Smooth muscle cell (in vitro differentiated cells): Measurements from ENCODE around the gene ULK1. TPM values are rescaled to one million over a fixed set of nuclear protein-coding genes. Genes with fewer than 3 reads are reported as not detected.

Source experiments
- DNase-seq: peaks from one replicate; lab custom pipeline; 2025; ENCODE audit not compliant: unreplicated experiment; lab: John Stamatoyannopoulos, UW
- H2AFZ ChIP-seq: fragments of 200-600 bp; sonication (generic); 2 replicates; pipeline ENCODE4 v1.6.0; 2016; ENCODE audit warnings: antibody characterized with exemption, low read depth, mild to moderate bottlenecking
- H3F3A ChIP-seq: fragments of 200-600 bp; sonication (generic); 2 replicates; pipeline ENCODE4 v1.6.0; 2017; ENCODE audit warnings: antibody characterized with exemption, low read depth
- H3K27ac ChIP-seq: fragments of 200-600 bp; sonication (generic); 2 replicates; pipeline ENCODE4 v1.5.1; 2016; ENCODE audit warnings: low read depth, mild to moderate bottlenecking
- H3K27me3 ChIP-seq: fragments of 200-600 bp; sonication (generic); 2 replicates; pipeline ENCODE4 v1.6.1; 2016; ENCODE audit warnings: low read depth, mild to moderate bottlenecking
- H3K36me3 ChIP-seq: fragments of 200-600 bp; sonication (generic); 2 replicates; pipeline ENCODE4 v1.5.1; 2016; ENCODE audit warnings: low read depth
- H3K4me1 ChIP-seq: fragments of 200-600 bp; sonication (generic); 2 replicates; pipeline ENCODE4 v1.5.1; 2016; ENCODE audit warnings: low read depth
- H3K4me2 ChIP-seq: fragments of 200-600 bp; sonication (generic); 2 replicates; pipeline ENCODE4 v1.6.0; 2016; ENCODE audit warnings: mild to moderate bottlenecking
- H3K4me3 ChIP-seq: fragments of 200-600 bp; sonication (generic); 2 replicates; pipeline ENCODE4 v1.5.1; 2016; ENCODE audit warnings: mild to moderate bottlenecking
- H3K79me2 ChIP-seq: fragments of 200-600 bp; sonication (generic); 2 replicates; pipeline ENCODE4 v1.6.0; 2016; ENCODE audit warnings: low read depth, mild to moderate bottlenecking
- H3K9ac ChIP-seq: fragments of 200-600 bp; sonication (generic); 2 replicates; pipeline ENCODE4 v1.6.0; 2016; ENCODE audit warnings: low read depth
- H3K9me3 ChIP-seq: fragments of 200-600 bp; sonication (generic); replicated peaks from 2 replicates; pipeline ENCODE4 v1.5.1; 2016; ENCODE audit warnings: low read depth
- H4K20me1 ChIP-seq: fragments of 200-600 bp; sonication (generic); 2 replicates; pipeline ENCODE4 v1.6.0; 2016; ENCODE audit warnings: low read depth
- CTCF ChIP-seq: fragments of 200-600 bp; sonication (generic); IDR thresholded peaks from 2 replicates; pipeline ENCODE4 v1.5.1; 2017; ENCODE audit warnings: borderline replicate concordance, mild to moderate bottlenecking, antibody characterized with exemption; ENCODE audit not compliant: insufficient read depth, poor library complexity, severe bottlenecking
- WGBS: methylation state at CpG from one replicate; pipeline ENCODE4 v1.1.7; 2016; ENCODE audit warnings: low lambda C conversion rate; 5-methylcytosine and 5-hydroxymethylcytosine counted together
- polyA plus RNA-seq: library from polyadenylated mRNA; unstranded; fragments of >200 nt; fragmentation: Nextera tagmentation; extraction: Ambion mirVana; gene quantifications from 2 replicates; pipeline ENCODE4 v1.2.1, GENCODE V29; 2016
- total RNA-seq: library from RNA; depleted of rRNA; stranded (reverse); fragments of >200 nt; gene quantifications from 2 replicates; pipeline ENCODE4 v1.2.3, GENCODE V29; 2014

ULK1 gene
- total and polyA plus RNA-seq, 2 experiments from 2014 or later, result 8.5 to 10.5 TPM

- Histone ChIP-seq H2AFZ (no peak overlapping the region), H3K9ac (no peak overlapping the region), H3F3A (no peaks in the 10 kb centered on the region), H3K4me1 (no peaks in the 10 kb centered on the region), H3K9me3 (no peaks in the 10 kb centered on the region), H4K20me1 (no peaks in the 10 kb centered on the region), H3K36me3 (no peaks in the 10 kb centered on the region), H3K4me2 (no peak overlapping the region), H3K27ac (no peak overlapping the region), H3K79me2 (no peaks in the 10 kb centered on the region), H3K4me3 (no peak overlapping the region), H3K27me3 (no peaks in the 10 kb centered on the region)
- no peak for TF ChIP-seq CTCF
- no peak for DNase-seq
- 96% methylated on average over 14 of the region's 14 CpGs for WGBS
Measured at GRCh38 chr12:131920157-131920508, 25.7 kb downstream of the ULK1 start.

DNA sequence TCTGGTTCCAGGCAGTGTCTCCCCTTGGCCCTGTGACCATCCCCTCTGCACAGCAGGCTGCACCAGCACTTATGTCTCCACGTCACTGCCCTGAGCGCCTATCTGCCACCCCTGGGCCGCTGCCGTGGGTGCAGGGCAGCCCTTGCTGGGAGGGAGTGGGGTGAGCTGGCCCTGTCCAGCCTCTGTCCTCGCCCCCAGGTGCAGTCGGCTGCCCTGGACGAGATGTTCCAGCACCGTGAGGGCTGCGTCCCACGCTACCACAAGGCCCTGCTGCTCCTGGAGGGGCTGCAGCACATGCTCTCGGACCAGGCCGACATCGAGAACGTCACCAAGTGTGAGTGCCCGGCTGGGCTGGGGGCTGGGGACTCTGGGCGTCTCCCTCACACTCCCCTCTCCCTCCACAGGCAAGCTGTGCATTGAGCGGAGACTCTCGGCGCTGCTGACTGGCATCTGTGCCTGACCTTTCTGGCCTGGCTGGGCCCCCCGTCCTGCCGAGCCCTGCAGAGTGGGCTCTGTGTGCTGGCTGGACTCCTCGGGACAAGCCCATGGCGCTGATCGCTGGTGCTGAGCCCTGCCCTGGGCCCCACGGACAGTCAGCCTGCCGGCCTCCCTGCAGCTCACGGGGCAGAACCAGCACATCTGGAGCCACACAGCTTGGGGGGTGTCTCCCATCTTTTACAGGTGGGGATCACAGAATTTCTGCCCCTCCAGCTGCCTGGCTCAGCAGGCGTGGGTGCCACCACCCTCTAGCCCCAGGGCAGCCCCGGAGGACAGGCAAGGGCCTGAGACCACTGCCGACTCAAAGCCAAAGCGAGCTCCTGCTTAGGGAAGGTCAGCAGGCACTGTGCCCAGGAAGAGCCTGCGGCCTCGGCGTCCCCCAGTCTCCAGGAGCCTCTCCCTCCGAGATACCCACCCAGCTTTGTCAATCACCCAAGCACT lies 26.7 kb downstream of the ULK1 start:
- no peaks in the 10 kb centered on the region for H3K27me3 ChIP-seq
- no peak overlapping the region for H3K27ac ChIP-seq
- no peaks in the 10 kb centered on the region for H3K9me3 ChIP-seq
- no peaks in the 10 kb centered on the region for H3K79me2 ChIP-seq
- H2AFZ ChIP-seq, result no peak overlapping the region
- no peaks in the 10 kb centered on the region for H3K4me1 ChIP-seq
- TF ChIP-seq CTCF, result no peak
- DNase-seq, result no peak
- no peaks in the 10 kb centered on the region for H3F3A ChIP-seq
- H3K36me3 ChIP-seq, result no peaks in the 10 kb centered on the region
- H3K9ac ChIP-seq, result no peak overlapping the region
- H3K4me3 ChIP-seq, result no peak overlapping the region
- H3K4me2 ChIP-seq, result no peak overlapping the region
- H4K20me1 ChIP-seq, result no peaks in the 10 kb centered on the region
- WGBS, result 96% methylated on average over 35 of the region's 35 CpGs

- no peak for TF ChIP-seq CTCF
- Histone ChIP-seq H3K4me1 (no peaks in the 10 kb centered on the region), H3K4me3 (no peak overlapping the region), H3K27me3 (no peaks in the 10 kb centered on the region), H3K36me3 (no peaks in the 10 kb centered on the region), H3K79me2 (no peaks in the 10 kb centered on the region), H3K27ac (no peak overlapping the region), H2AFZ (no peak overlapping the region), H3F3A (no peaks in the 10 kb centered on the region), H3K4me2 (no peak overlapping the region), H3K9ac (no peak overlapping the region), H4K20me1 (no peaks in the 10 kb centered on the region), H3K9me3 (no peaks in the 10 kb centered on the region)
- WGBS, result 92% methylated on average over 29 of the region's 29 CpGs
- no peak for DNase-seq
Measured at GRCh38 chr12:131921866-131922769, 27.7 kb downstream of the ULK1 start.
